Measurements from ENCODE around the gene POU2F1.

Gene POU2F1

GRCh38 chr1:167431909-167432650 lies 211.4 kb downstream of the POU2F1 start:
- no peaks in the 10 kb centered on the region for H3K27me3 Mint-ChIP-seq
- no peaks in the 10 kb centered on the region for H3K9me3 Mint-ChIP-seq
- peaks cover 47% of the 10 kb centered on the region for H3K4me1 Mint-ChIP-seq
- ATAC-seq (ENCODE audit: low read depth) (peak; percentile 68), DNase-seq (ENCODE audit: low spot score in 2 of 2) (peak in 1 of 2 donors; percentile 62)
- H3K27ac Mint-ChIP-seq = peak overlapping the region; percentile 26
- peak overlapping the region; percentile 37 for H3K4me3 Mint-ChIP-seq
- H3K36me3 Mint-ChIP-seq = peaks cover 6% of the 10 kb centered on the region

DNA sequence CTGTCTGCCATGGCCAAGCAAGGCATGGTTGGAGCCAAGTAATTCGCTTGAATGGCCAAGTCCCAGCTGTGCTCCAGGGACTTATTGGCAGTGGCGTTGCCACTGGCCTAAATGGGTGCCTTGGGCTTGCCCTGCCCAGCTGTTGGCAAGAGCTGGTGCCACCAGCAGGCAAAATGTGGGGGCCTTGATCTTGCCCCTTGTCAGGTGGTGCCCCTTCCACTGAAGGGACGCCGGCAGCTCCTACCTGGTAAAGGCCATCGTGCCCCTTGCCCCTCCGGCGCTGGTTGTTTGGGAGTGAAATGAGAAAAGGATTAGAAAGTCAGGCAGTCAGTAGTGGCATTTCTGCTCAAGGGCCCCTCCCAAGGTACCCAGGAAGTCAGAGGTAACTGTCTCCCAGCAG lies 212.1 kb downstream of the POU2F1 start:
- no peaks in the 10 kb centered on the region for H3K9me3 Mint-ChIP-seq
- H3K27ac Mint-ChIP-seq = peak overlapping the region; percentile 26
- no peak for ATAC-seq (ENCODE audit: low read depth)
- no peak for DNase-seq (ENCODE audit: low spot score in 2 of 2)
- H3K27me3 Mint-ChIP-seq = no peaks in the 10 kb centered on the region
- H3K4me1 Mint-ChIP-seq = peaks cover 50% of the 10 kb centered on the region
- H3K36me3 Mint-ChIP-seq = peaks cover 6% of the 10 kb centered on the region
- H3K4me3 Mint-ChIP-seq = no peak overlapping the region

DNA sequence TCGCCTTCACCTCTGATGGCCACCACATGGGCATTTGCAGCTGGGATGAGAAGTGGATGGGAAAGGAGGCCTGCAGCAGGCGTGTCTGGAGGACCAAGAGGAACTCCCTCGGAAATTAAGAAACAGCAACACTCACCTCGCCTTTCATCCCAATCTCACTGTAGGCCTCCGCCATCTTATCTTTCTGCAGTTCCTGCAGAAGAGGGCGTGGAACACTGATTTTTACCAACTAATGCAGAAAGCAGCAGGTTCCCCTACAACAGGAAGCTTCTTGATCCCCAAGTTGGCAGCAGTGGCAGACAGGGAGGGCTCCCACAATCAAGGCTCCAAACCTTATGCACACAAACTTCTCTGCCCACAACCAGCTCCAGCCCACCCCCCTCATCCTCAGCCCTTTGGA lies 213.2 kb downstream of the POU2F1 start:
- Mint-ChIP-seq H3K27ac (no peak overlapping the region), H3K4me1 (peaks cover 60% of the 10 kb centered on the region), H3K9me3 (no peaks in the 10 kb centered on the region), H3K27me3 (no peaks in the 10 kb centered on the region), H3K36me3 (peaks cover 6% of the 10 kb centered on the region), H3K4me3 (no peak overlapping the region)
- no peak for DNase-seq (ENCODE audit: low spot score in 2 of 2)
- ATAC-seq (ENCODE audit: low read depth) = no peak

- ATAC-seq (ENCODE audit: low read depth) = no peak
- no peak for DNase-seq (ENCODE audit: low spot score in 2 of 2)
- H3K27me3 Mint-ChIP-seq = no peaks in the 10 kb centered on the region
- H3K4me3 Mint-ChIP-seq = no peak overlapping the region
- H3K4me1 Mint-ChIP-seq = peaks cover 60% of the 10 kb centered on the region
- no peaks in the 10 kb centered on the region for H3K9me3 Mint-ChIP-seq
- peaks cover 6% of the 10 kb centered on the region for H3K36me3 Mint-ChIP-seq
- no peak overlapping the region for H3K27ac Mint-ChIP-seq
Observed at GRCh38 chr1:167434306-167434705, 213.6 kb downstream of the POU2F1 start.

GRCh38 chr1:167435484-167435883 lies 214.8 kb downstream of the POU2F1 start:
- H3K4me1 Mint-ChIP-seq = peaks cover 54% of the 10 kb centered on the region
- H3K36me3 Mint-ChIP-seq = peaks cover 6% of the 10 kb centered on the region
- no peaks in the 10 kb centered on the region for H3K27me3 Mint-ChIP-seq
- DNase-seq (ENCODE audit: low spot score in 2 of 2) (no peak), ATAC-seq (ENCODE audit: low read depth) (no peak)
- peak overlapping the region; percentile 4 for H3K4me3 Mint-ChIP-seq
- H3K27ac Mint-ChIP-seq = peak overlapping the region; percentile 17
- H3K9me3 Mint-ChIP-seq = no peaks in the 10 kb centered on the region

- Mint-ChIP-seq H3K27ac (peak overlapping the region; percentile 77), H3K36me3 (peaks cover 5% of the 10 kb centered on the region), H3K4me3 (peak overlapping the region; percentile 79), H3K27me3 (no peaks in the 10 kb centered on the region), H3K9me3 (no peaks in the 10 kb centered on the region), H3K4me1 (peaks cover 45% of the 10 kb centered on the region)
- ATAC-seq (ENCODE audit: low read depth) = no peak
- DNase-seq (ENCODE audit: low spot score in 2 of 2) = no peak
Observed at GRCh38 chr1:167438171-167439138, 217.8 kb downstream of the POU2F1 start.

DNA sequence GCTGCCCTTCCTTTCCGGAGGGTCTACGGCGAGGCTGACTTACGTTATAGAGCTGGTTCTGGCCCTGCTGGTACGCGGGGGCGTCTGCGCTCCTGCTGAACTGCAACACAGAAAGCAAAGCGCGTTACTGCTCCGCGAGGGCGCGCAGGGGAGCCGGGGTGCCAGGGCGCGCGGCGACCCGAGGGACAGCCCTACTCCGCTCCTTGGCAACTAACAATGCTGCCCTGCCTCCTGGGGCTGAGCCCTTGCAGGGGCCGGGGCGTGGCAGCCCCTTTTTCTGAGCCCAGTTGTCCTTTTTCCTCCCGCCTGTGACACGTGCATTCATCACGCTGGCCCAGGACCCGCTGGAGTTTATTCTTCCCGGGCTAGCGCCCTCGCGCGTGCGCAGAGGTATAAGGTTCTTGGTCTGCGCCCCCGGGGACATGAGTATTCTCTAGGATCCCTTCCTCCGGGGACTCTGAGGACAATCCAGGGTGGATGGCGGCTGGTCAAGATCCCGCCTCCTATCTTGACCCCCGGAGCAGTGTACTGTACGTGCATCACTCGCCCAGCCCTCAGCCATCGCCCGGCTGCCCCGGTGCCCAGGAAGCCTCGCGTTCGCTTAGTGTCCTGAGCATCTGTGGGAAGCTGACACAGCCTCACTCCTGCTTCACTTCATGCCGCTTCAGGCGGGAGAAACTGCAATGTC lies 218.8 kb downstream of the POU2F1 start:
- H3K27me3 Mint-ChIP-seq = no peaks in the 10 kb centered on the region
- peak overlapping the region; percentile 77 for H3K27ac Mint-ChIP-seq
- H3K4me3 Mint-ChIP-seq = peak overlapping the region; percentile 79
- ATAC-seq (ENCODE audit: low read depth) (peak; percentile 61), DNase-seq (ENCODE audit: low spot score in 2 of 2) (peak; percentile 44 to 54)
- no peaks in the 10 kb centered on the region for H3K9me3 Mint-ChIP-seq
- peaks cover 40% of the 10 kb centered on the region for H3K4me1 Mint-ChIP-seq
- peaks cover 4% of the 10 kb centered on the region for H3K36me3 Mint-ChIP-seq

- Mint-ChIP-seq H3K4me3 (peak overlapping the region; percentile 79), H3K9me3 (no peaks in the 10 kb centered on the region), H3K4me1 (peaks cover 37% of the 10 kb centered on the region), H3K27me3 (no peaks in the 10 kb centered on the region), H3K36me3 (peaks cover 4% of the 10 kb centered on the region), H3K27ac (no peak overlapping the region)
- DNase-seq (ENCODE audit: low spot score in 2 of 2) (no peak), ATAC-seq (ENCODE audit: low read depth) (no peak)
Observed at GRCh38 chr1:167440345-167440744, 219.7 kb downstream of the POU2F1 start.

DNA sequence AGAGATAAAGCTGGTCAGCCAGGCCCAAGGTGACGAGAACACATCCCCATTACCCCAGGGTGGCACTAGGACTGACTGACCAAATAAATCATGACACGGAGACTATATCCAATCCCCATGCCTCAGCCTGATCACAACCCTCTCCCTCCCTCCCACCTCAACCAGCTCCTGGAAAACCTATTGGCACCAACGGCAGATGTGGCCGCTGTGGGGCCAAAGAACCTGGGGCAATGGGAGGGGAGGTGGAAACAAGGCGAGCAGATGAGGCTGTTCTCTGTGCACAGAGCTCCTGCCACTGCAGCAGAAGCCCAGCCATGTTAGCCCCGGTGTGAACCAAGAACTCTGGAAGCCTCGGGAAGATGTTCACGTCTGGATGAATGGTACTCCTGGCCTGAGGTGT lies 220.1 kb downstream of the POU2F1 start:
- ATAC-seq (ENCODE audit: low read depth) (no peak), DNase-seq (ENCODE audit: low spot score in 2 of 2) (no peak)
- Mint-ChIP-seq H3K27me3 (no peaks in the 10 kb centered on the region), H3K36me3 (no peaks in the 10 kb centered on the region), H3K27ac (no peak overlapping the region), H3K4me3 (peak overlapping the region; percentile 79), H3K9me3 (no peaks in the 10 kb centered on the region), H3K4me1 (peaks cover 34% of the 10 kb centered on the region)

GRCh38 chr1:167441222-167441621 lies 220.5 kb downstream of the POU2F1 start:
- H3K9me3 Mint-ChIP-seq = no peaks in the 10 kb centered on the region
- H3K4me3 Mint-ChIP-seq = peak overlapping the region; percentile 4
- DNase-seq (ENCODE audit: low spot score in 2 of 2) (no peak), ATAC-seq (ENCODE audit: low read depth) (no peak)
- H3K4me1 Mint-ChIP-seq = peaks cover 33% of the 10 kb centered on the region
- no peaks in the 10 kb centered on the region for H3K27me3 Mint-ChIP-seq
- no peak overlapping the region for H3K27ac Mint-ChIP-seq
- no peaks in the 10 kb centered on the region for H3K36me3 Mint-ChIP-seq

GRCh38 chr1:167442142-167442848 lies 221.6 kb downstream of the POU2F1 start:
- Mint-ChIP-seq H3K9me3 (no peaks in the 10 kb centered on the region), H3K4me1 (peaks cover 34% of the 10 kb centered on the region), H3K36me3 (no peaks in the 10 kb centered on the region), H3K4me3 (no peak overlapping the region), H3K27me3 (no peaks in the 10 kb centered on the region), H3K27ac (no peak overlapping the region)
- DNase-seq (ENCODE audit: low spot score in 2 of 2) = peak; percentile 85
- ATAC-seq (ENCODE audit: low read depth) = peak; percentile 91

GRCh38 chr1:167442854-167443565 lies 222.3 kb downstream of the POU2F1 start:
- no peak overlapping the region for H3K27ac Mint-ChIP-seq
- ATAC-seq (ENCODE audit: low read depth) = no peak
- H3K9me3 Mint-ChIP-seq = no peaks in the 10 kb centered on the region
- no peak for DNase-seq (ENCODE audit: low spot score in 2 of 2)
- no peaks in the 10 kb centered on the region for H3K36me3 Mint-ChIP-seq
- no peak overlapping the region for H3K4me3 Mint-ChIP-seq
- no peaks in the 10 kb centered on the region for H3K27me3 Mint-ChIP-seq
- H3K4me1 Mint-ChIP-seq = peaks cover 34% of the 10 kb centered on the region

GRCh38 chr1:167443757-167444156 lies 223.1 kb downstream of the POU2F1 start:
- Mint-ChIP-seq H3K4me1 (peaks cover 27% of the 10 kb centered on the region), H3K4me3 (no peak overlapping the region), H3K36me3 (no peaks in the 10 kb centered on the region), H3K9me3 (no peaks in the 10 kb centered on the region), H3K27ac (no peak overlapping the region), H3K27me3 (no peaks in the 10 kb centered on the region)
- no peak for DNase-seq (ENCODE audit: low spot score in 2 of 2)
- ATAC-seq (ENCODE audit: low read depth) = no peak

Data from memory B cell (primary cell).